AG08395 (cell line): Measurements from ENCODE around the gene AOX1.
"Not testable (repeated sequence)": the region's sequence is repeated elsewhere in the genome, so short reads cannot be mapped to it uniquely, and the experiment has no call there.

Source experiments
- DNase-seq: peaks from one replicate; pipeline ENCODE4 v3.0.0; 2012; ENCODE audit warnings: mixed read lengths, low spot score

Gene AOX1

GRCh38 chr2:200627110-200627770 is 41.4 kb downstream of the AOX1 start:
- DNase-seq: no peak

GRCh38 chr2:200628461-200628860 is 42.6 kb downstream of the AOX1 start:
- not testable (repeated sequence) for DNase-seq

- no peak for DNase-seq
Measured at GRCh38 chr2:200631287-200631686, 45.5 kb downstream of the AOX1 start.

GRCh38 chr2:200634231-200634964 is 48.6 kb downstream of the AOX1 start:
- no peak for DNase-seq

GRCh38 chr2:200635251-200635650 is 49.4 kb downstream of the AOX1 start:
- DNase-seq: no peak

GRCh38 chr2:200637901-200638300 is 52.1 kb downstream of the AOX1 start:
- no peak for DNase-seq

DNA sequence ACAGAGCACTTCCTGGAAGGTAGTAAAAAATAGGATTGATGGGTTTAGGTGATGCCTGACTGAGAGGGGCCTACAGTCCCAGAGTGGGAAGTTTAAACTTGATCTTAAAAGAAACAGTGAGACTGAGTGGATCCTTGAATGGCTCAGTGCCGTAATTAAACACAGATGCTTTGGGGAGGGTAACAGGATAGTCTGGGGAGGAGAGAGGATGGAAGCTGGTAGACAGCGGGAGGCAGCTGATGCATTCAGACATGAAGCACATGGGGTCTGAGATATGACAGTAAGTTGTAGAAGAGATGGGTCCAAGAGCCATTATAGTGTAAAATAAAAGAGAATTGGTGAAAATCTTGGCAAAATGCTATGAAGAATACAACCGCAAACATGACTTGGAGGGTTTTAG is 54.4 kb downstream of the AOX1 start:
- DNase-seq: peak; percentile 7

DNA sequence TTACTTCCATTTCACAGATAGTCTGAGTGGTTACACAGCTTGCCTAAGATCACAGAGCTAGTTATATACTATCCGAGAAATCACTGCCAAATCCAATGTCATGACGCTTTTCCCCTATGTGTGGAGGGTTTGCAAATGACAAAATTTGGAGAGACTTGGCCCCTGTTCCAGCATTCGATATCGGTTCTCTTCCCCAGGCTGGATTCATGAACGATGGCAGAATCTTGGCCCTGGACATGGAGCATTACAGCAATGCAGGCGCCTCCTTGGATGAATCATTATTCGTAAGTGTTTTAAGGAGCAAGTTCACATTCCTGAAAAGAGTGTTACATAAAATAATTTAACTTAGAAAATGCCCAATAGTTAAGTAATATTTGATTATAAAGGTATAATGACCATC is 55.1 kb downstream of the AOX1 start:
- DNase-seq: no peak

DNA sequence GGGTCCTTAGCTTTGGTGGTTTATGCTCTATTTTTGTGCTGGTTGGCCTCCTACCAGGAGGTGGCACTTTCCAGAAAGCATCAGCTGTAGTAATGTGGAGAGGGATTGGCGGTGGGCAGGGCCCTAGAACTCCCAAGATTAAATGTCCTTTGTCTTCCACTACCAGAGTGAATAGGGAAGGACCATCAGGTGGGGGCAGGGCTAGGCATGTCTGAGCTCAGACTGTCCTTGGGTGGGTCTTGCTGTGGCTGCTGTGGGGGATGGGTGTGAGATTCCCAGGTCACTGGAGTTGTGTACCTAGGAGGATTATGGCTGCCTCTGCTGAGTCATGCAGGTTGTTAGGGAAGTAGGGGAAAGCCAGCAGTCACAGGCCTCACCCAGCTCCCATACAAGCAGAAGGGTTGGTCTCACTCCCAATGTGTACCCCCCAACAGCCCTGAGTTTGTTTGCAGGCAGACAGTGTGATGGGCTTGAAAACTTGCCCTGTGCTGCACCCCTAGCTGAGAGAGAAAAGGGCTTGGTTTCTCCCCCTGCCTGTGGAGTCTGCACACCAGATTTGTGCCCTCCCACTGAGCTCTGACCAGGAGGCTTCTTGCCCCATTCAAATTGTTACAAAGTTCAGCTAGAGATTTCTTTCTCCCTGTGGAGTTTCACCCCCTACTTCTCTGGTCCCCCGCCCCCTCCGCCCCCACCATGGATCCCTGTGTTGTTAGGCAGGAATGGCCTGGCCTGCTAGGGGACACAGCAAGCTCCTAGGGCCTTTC is 62.9 kb downstream of the AOX1 start:
- DNase-seq: not testable (repeated sequence)

DNA sequence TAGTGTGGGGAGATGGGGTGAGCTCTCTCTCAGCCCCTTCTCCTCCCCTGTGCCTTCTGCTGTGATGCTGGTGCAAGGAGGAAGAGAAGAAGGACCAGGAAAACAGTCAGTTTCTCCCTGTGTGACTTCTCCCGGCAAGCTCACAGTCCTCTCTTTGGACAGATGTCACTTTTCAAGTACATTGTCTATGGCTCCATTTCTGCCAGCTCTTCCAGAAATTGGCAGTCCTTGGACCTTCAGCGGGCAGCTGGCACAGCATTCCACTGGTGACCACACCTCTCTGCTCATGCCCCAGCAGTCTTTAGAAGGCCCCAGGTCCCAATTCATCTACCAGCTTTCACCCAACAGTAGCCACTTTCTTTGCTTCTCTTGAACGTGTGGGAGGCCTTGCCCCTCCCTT is 63.9 kb downstream of the AOX1 start:
- DNase-seq: no peak

- no peak for DNase-seq
Measured at GRCh38 chr2:200650195-200650594, 64.4 kb downstream of the AOX1 start.

DNA sequence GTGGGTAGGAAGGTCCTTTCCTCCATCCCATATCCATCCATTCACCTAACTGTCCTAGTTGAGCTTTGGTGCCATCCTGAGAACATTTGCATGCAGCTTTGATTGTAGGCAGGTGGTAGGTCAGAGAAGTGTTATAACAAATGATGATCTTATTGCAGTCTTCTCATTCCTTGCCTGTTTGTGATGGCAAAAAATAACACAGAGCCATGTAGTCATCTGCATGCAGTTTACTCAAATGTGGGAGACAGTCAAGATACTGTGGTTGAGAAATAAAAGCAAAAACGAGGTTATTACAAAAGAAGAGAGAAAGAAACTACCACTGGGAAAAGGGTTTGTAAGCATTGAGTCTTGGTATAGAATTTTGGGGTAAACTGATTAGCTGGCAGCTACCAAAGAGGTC is 66.3 kb downstream of the AOX1 start:
- no peak for DNase-seq

- no peak for DNase-seq
Measured at GRCh38 chr2:200653021-200653420, 67.2 kb downstream of the AOX1 start.

- no peak for DNase-seq
Measured at GRCh38 chr2:200654823-200655222, 69.0 kb downstream of the AOX1 start.

GRCh38 chr2:200655918-200656580 is 70.2 kb downstream of the AOX1 start:
- DNase-seq: peak; percentile 32

- DNase-seq: no peak
Measured at GRCh38 chr2:200658278-200658864, 72.6 kb downstream of the AOX1 start.

GRCh38 chr2:200659410-200659809 is 73.6 kb downstream of the AOX1 start:
- DNase-seq: no peak

DNA sequence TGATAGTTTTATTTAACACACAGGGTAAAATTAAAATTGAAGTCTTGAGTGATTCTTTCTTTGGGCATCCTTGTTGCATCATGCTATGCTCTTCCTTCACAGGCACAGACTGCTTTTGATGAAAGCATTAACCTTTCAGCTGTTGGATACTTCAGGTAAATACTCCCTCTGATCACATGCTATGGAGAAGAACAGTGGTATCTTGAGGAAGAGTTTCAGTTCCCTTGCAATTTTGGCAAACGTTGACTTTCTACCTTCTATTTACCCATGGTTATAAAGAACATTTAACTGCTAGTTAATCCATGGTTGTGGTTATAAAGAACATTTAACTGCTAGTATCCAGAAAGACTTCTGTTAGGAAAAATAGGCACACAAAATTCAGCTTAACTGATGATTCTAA is 75.7 kb downstream of the AOX1 start:
- no peak for DNase-seq

GRCh38 chr2:200662727-200663126 is 76.9 kb downstream of the AOX1 start:
- DNase-seq: peak; percentile 26

- no peak for DNase-seq
Measured at GRCh38 chr2:200664770-200665494, 79.1 kb downstream of the AOX1 start.
